K562 (cell line): Measurements from ENCODE around the gene NR1I3. TPM values are rescaled to one million over a fixed set of nuclear protein-coding genes. Genes with fewer than 3 reads are reported as not detected.

Source experiments
- BCOR ChIP-seq: fragments of 450-650 bp; IDR thresholded peaks from 2 replicates; pipeline ENCODE4 v1.6.1; 2016
- E2F8 ChIP-seq: fragments of 450-650 bp; IDR thresholded peaks from 2 replicates; pipeline ENCODE4 v1.7.1; 2018; ENCODE audit warnings: mild to moderate bottlenecking, low read depth; ENCODE audit not compliant: partially characterized antibody
- EZH2 ChIP-seq: IDR thresholded peaks from 2 replicates; pipeline ENCODE4 v1.6.1; 2012; ENCODE audit warnings: low read depth, mild to moderate bottlenecking, inconsistent platforms, low read length, borderline replicate concordance
- GATAD2A ChIP-seq: fragments of 450-650 bp; IDR thresholded peaks from 2 replicates; pipeline ENCODE4 v1.6.1; 2017
- MAFK ChIP-seq: IDR thresholded peaks from 2 replicates; pipeline ENCODE4 v1.6.1; 2011; ENCODE audit warnings: low read length, improper control_type of control experiment
- MCM3 ChIP-seq: fragments of 450-650 bp; IDR thresholded peaks from 2 replicates; pipeline ENCODE4 v1.6.1; 2016
- NR2C1 ChIP-seq, 2 experiments: fragments of 450-650 bp; IDR thresholded peaks; 2 replicates each; pipeline ENCODE4 v1.6.1; 2017; ENCODE audit warnings: mild to moderate bottlenecking in 2 of 2, antibody characterized with exemption in 1 of 2, inconsistent platforms in 1 of 2, missing compliant biosample characterization in 1 of 2, missing genetic modification characterization in 1 of 2
- POLR2A ChIP-seq: fragments of 450-650 bp; conservative IDR thresholded peaks from 2 replicates; pipeline ENCODE4 v1.6.1; 2016
- SMAD2 ChIP-seq: fragments of 150-350 bp; IDR thresholded peaks from 2 replicates; pipeline ENCODE4 v1.6.1; 2014; ENCODE audit warnings: low read depth, mild to moderate bottlenecking, low read length
- ZC3H8 ChIP-seq: fragments of 450-650 bp; IDR thresholded peaks from 2 replicates; pipeline ENCODE4 v1.6.1; 2017
- ZNF318 ChIP-seq, 2 experiments: fragments of 450-650 bp; IDR thresholded peaks; 2 replicates each; pipeline ENCODE4 v1.6.1; 2016; ENCODE audit warnings: mild to moderate bottlenecking in 2 of 2, borderline replicate concordance in 1 of 2, low read depth in 1 of 2, moderate library complexity in 1 of 2
- ZNF707 ChIP-seq: fragments of 250-450 bp; sonication (Bioruptor Pico); conservative IDR thresholded peaks from 2 replicates; pipeline ENCODE4 v1.8.0; 2022; ENCODE audit warnings: inconsistent platforms, mild to moderate bottlenecking, moderate library complexity
- polyA plus RNA-seq, 8 experiments: library from polyadenylated mRNA; depleted of rRNA in 4 of 8; stranded (reverse) in 5 of 8; unstranded in 3 of 8; fragments of >200 nt; fragmentation: Nextera tagmentation in 2 of 8; fragmentation: Illumina TruSeq in 1 of 8; extraction: Ambion mirVana in 2 of 8; extraction: Trizol in 1 of 8; gene quantifications; 2 replicates each; pipeline versions ENCODE4 v1.2.1 to v1.2.3, GENCODE V29; 2011 to 2014; ENCODE audit warnings: inconsistent platforms in 1 of 8, missing spikeins in 1 of 8
- total RNA-seq, 7 experiments: library from RNA; depleted of rRNA in 6 of 7; stranded (reverse); fragments of >200 nt in 6 of 7; fragmentation: Illumina TruSeq in 2 of 7; extraction: Trizol in 2 of 7; gene quantifications; 2 replicates each; pipeline versions ENCODE4 v1.2.1 to v1.2.3, GENCODE V29; 2011 to 2021; ENCODE audit warnings: low replicate concordance in 1 of 7

The NR1I3 gene
- total and polyA plus RNA-seq, 9 of the 15 experiments (the other 6 are each of a cell fraction or from before 2014, with no cell fraction given): 0.11 TPM; not detected in 8

- no peak for TF ChIP-seq ZNF318 (IDR thresholded peaks at IDR 0.05; ENCODE audit: borderline replicate concordance in 1 of 2, low read depth in 1 of 2)
- no peak for TF ChIP-seq NR2C1 (IDR thresholded peaks at IDR 0.05)
- TF ChIP-seq NR2C1 (tag; IDR thresholded peaks at IDR 0.05): peak; percentile 21; the same call in 1 of the 2 replicates
- no peak for TF ChIP-seq EZH2
- TF ChIP-seq ZC3H8: no peak
- no peak for TF ChIP-seq GATAD2A
- no peak for TF ChIP-seq E2F8
- TF ChIP-seq BCOR: no peak
- no peak for TF ChIP-seq SMAD2
- no peak for TF ChIP-seq MAFK
- no peak for TF ChIP-seq POLR2A
- TF ChIP-seq ZNF707 (CRISPR knock-in tag): no peak
- no peak for TF ChIP-seq MCM3
Observed at GRCh38 chr1:161200992-161201835, 36.8 kb downstream of the NR1I3 start (continued).
